MM.1S (cell line): ENCODE data around the gene SH3BP4.

ENCODE experiments used
- DNase-seq: peaks from one replicate; pipeline ENCODE4 v3.0.0-alpha.2; 2015
- H2AFZ ChIP-seq: fragments of 300-600 bp; sonication (generic); 2 replicates; pipeline ENCODE4 v1.6.0; 2016; ENCODE audit warnings: antibody characterized with exemption, low read length
- H3F3A ChIP-seq: fragments of 300-600 bp; sonication (generic); 2 replicates; pipeline ENCODE4 v1.6.1; 2016; ENCODE audit warnings: mild to moderate bottlenecking, antibody characterized with exemption, low read length, moderate library complexity, mixed read lengths; ENCODE audit not compliant: insufficient read depth
- H3K27ac ChIP-seq: fragments of 300-600 bp; sonication (generic); 2 replicates; pipeline ENCODE4 v1.5.1; 2016; ENCODE audit warnings: mild to moderate bottlenecking, low read length
- H3K27me3 ChIP-seq: fragments of 300-600 bp; sonication (generic); replicated peaks from 2 replicates; pipeline ENCODE4 v1.6.0; 2016; ENCODE audit warnings: low read length; ENCODE audit not compliant: insufficient read depth
- H3K36me3 ChIP-seq: fragments of 300-600 bp; sonication (generic); replicated peaks from 2 replicates; pipeline ENCODE4 v1.6.1; 2016; ENCODE audit warnings: mild to moderate bottlenecking, low read length, mixed read lengths; ENCODE audit not compliant: insufficient read depth
- H3K4me1 ChIP-seq: fragments of 300-600 bp; sonication (generic); 2 replicates; pipeline ENCODE4 v1.6.1; 2016; ENCODE audit warnings: low read length, mixed read lengths
- H3K4me2 ChIP-seq: fragments of 300-600 bp; sonication (generic); 2 replicates; pipeline ENCODE4 v1.6.0; 2016; ENCODE audit warnings: low read depth, low read length
- H3K4me3 ChIP-seq: fragments of 300-600 bp; sonication (generic); 2 replicates; pipeline ENCODE4 v1.5.1; 2016; ENCODE audit warnings: low read length, mixed read lengths
- H3K79me2 ChIP-seq: fragments of 300-600 bp; sonication (generic); 2 replicates; pipeline ENCODE4 v1.6.1; 2016; ENCODE audit warnings: mixed run types, low read length, mixed read lengths
- H3K9ac ChIP-seq: fragments of 300-600 bp; sonication (generic); 2 replicates; pipeline ENCODE4 v1.6.1; 2016; ENCODE audit warnings: low read length, mixed read lengths
- H3K9me2 ChIP-seq: fragments of 300-600 bp; sonication (generic); replicated peaks from 2 replicates; pipeline ENCODE4 v1.6.1; 2016; ENCODE audit warnings: mild to moderate bottlenecking, low read length, mixed read lengths; ENCODE audit not compliant: insufficient read depth
- H3K9me3 ChIP-seq: fragments of 300-600 bp; sonication (generic); replicated peaks from 2 replicates; pipeline ENCODE4 v1.6.1; 2016; ENCODE audit warnings: mild to moderate bottlenecking, low read length, mixed read lengths; ENCODE audit not compliant: insufficient read depth
- H4K20me1 ChIP-seq: fragments of 300-600 bp; sonication (generic); 2 replicates; pipeline ENCODE4 v1.6.1; 2016; ENCODE audit warnings: mild to moderate bottlenecking, low read length, moderate library complexity, mixed read lengths; ENCODE audit not compliant: insufficient read depth
- CTCF ChIP-seq: fragments of 300-600 bp; sonication (generic); IDR thresholded peaks from 2 replicates; pipeline ENCODE4 v1.5.1; 2016; ENCODE audit warnings: antibody characterized with exemption, low read length, mixed read lengths
- EZH2 ChIP-seq: fragments of 300-600 bp; sonication (generic); optimal IDR thresholded peaks from 2 replicates; pipeline ENCODE3; 2017; ENCODE audit warnings: low read depth, mild to moderate bottlenecking, antibody characterized with exemption, low read length, mixed read lengths
- EZH2phosphoT487 ChIP-seq: fragments of 300-600 bp; sonication (generic); IDR thresholded peaks from 2 replicates; pipeline ENCODE4 v1.6.1; 2018; ENCODE audit warnings: antibody characterized with exemption, low read length

SH3BP4 gene

GRCh38 chr2:235082578-235083338 is 130.9 kb downstream of the SH3BP4 start:
- Histone ChIP-seq H3K79me2 (no peaks in the 10 kb centered on the region), H3K9ac (no peak overlapping the region), H3F3A (no peaks in the 10 kb centered on the region), H3K9me2 (no peaks in the 10 kb centered on the region), H3K36me3 (no peaks in the 10 kb centered on the region), H2AFZ (no peak overlapping the region), H3K4me1 (no peaks in the 10 kb centered on the region), H3K9me3 (no peaks in the 10 kb centered on the region), H3K27me3 (no peaks in the 10 kb centered on the region), H4K20me1 (no peaks in the 10 kb centered on the region), H3K4me3 (no peak overlapping the region), H3K4me2 (no peak overlapping the region), H3K27ac (no peak overlapping the region)
- TF ChIP-seq EZH2 (no peak), CTCF (no peak), EZH2phosphoT487 (no peak)
- DNase-seq, result no peak

GRCh38 chr2:235083822-235084221 is 132.0 kb downstream of the SH3BP4 start:
- Histone ChIP-seq H3K36me3 (no peaks in the 10 kb centered on the region), H3K4me3 (no peak overlapping the region), H3K27me3 (no peaks in the 10 kb centered on the region), H3K27ac (no peak overlapping the region), H3K79me2 (no peaks in the 10 kb centered on the region), H3K4me1 (no peaks in the 10 kb centered on the region), H3K9me3 (no peaks in the 10 kb centered on the region), H3F3A (no peaks in the 10 kb centered on the region), H3K4me2 (no peak overlapping the region), H3K9ac (no peak overlapping the region), H3K9me2 (no peaks in the 10 kb centered on the region), H4K20me1 (no peaks in the 10 kb centered on the region), H2AFZ (no peak overlapping the region)
- TF ChIP-seq CTCF (no peak), EZH2 (no peak), EZH2phosphoT487 (no peak)
- no peak for DNase-seq

GRCh38 chr2:235084424-235084823 is 132.6 kb downstream of the SH3BP4 start:
- H2AFZ ChIP-seq, result no peak overlapping the region
- no peaks in the 10 kb centered on the region for H3K36me3 ChIP-seq

More at GRCh38 chr2:235084424-235084823, 132.6 kb downstream of the SH3BP4 start:
- no peaks in the 10 kb centered on the region for H3K27me3 ChIP-seq
- no peak for TF ChIP-seq CTCF
- TF ChIP-seq EZH2phosphoT487, result no peak
- TF ChIP-seq EZH2, result no peak
- no peaks in the 10 kb centered on the region for H4K20me1 ChIP-seq
- no peak for DNase-seq
- H3K4me2 ChIP-seq, result no peak overlapping the region
- no peaks in the 10 kb centered on the region for H3F3A ChIP-seq
- no peaks in the 10 kb centered on the region for H3K79me2 ChIP-seq
- no peaks in the 10 kb centered on the region for H3K9me3 ChIP-seq
- H3K4me1 ChIP-seq, result no peaks in the 10 kb centered on the region
- no peaks in the 10 kb centered on the region for H3K9me2 ChIP-seq
- H3K4me3 ChIP-seq, result no peak overlapping the region
- no peak overlapping the region for H3K9ac ChIP-seq
- no peak overlapping the region for H3K27ac ChIP-seq
